WTC11 (cell line): ENCODE data around the gene TSC22D4.

Experiments used
- CBFB ChIP-seq: sonication (generic); formaldehyde crosslinking; IDR thresholded peaks from 2 replicates; pipeline ENCODE4 v1.8.1; 2022; ENCODE audit warnings: mild to moderate bottlenecking, low read depth, missing genetic modification reagents
- JUN ChIP-seq: sonication (generic); formaldehyde crosslinking; IDR thresholded peaks from 2 replicates; pipeline ENCODE4 v1.8.0; 2023; ENCODE audit warnings: mild to moderate bottlenecking, missing genetic modification reagents
- TEAD1 ChIP-seq: sonication (generic); formaldehyde crosslinking; IDR thresholded peaks from 2 replicates; pipeline ENCODE4 v1.8.0; 2022; ENCODE audit warnings: mild to moderate bottlenecking, missing genetic modification reagents
- USF2 ChIP-seq: sonication (generic); formaldehyde crosslinking; IDR thresholded peaks from 2 replicates; pipeline ENCODE4 v1.8.1; 2023; ENCODE audit warnings: mild to moderate bottlenecking, missing genetic modification reagents, moderate library complexity
- ZNF121 ChIP-seq: sonication (generic); formaldehyde crosslinking; IDR thresholded peaks from 2 replicates; pipeline ENCODE4 v1.8.0; 2023; ENCODE audit warnings: missing genetic modification reagents
- ZNF532 ChIP-seq: fragments of 250-450 bp; sonication (Bioruptor Pico); IDR thresholded peaks from 2 replicates; pipeline ENCODE4 v1.9.0; 2021; ENCODE audit warnings: mild to moderate bottlenecking, borderline replicate concordance

- no peak for TF ChIP-seq JUN
- no peak for TF ChIP-seq USF2 (CRISPR knock-in tag)
- no peak for TF ChIP-seq TEAD1
- no peak for TF ChIP-seq CBFB
- TF ChIP-seq ZNF532 (CRISPR knock-in tag) = no peak
- no peak for TF ChIP-seq ZNF121
Observed at GRCh38 chr7:100431286-100431735, 47.7 kb downstream of the TSC22D4 start.
